Stimulated activated CD8-positive, alpha-beta memory T cell treated with anti-CD3 and anti-CD28 coated beads, Interleukin-7, amount 100 ng/mL, for 1 hour (primary cell): ENCODE measurements around the gene KCNK5.

Source experiments
- DNase-seq, 2 donors: peaks; one replicate each; pipeline ENCODE4 v3.0.0-alpha.2; 2020; ENCODE audit warnings: low read depth in 2 of 2

KCNK5 gene

GRCh38 chr6:39243809-39244208 is 14.5 kb upstream of the KCNK5 start:
- no peak for DNase-seq

- no peak for DNase-seq
These were observed 11.0 kb upstream of the KCNK5 start for GRCh38 chr6:39240155-39240757.

- no peak for DNase-seq
These were observed 10.4 kb upstream of the KCNK5 start for GRCh38 chr6:39239527-39240154.

DNA sequence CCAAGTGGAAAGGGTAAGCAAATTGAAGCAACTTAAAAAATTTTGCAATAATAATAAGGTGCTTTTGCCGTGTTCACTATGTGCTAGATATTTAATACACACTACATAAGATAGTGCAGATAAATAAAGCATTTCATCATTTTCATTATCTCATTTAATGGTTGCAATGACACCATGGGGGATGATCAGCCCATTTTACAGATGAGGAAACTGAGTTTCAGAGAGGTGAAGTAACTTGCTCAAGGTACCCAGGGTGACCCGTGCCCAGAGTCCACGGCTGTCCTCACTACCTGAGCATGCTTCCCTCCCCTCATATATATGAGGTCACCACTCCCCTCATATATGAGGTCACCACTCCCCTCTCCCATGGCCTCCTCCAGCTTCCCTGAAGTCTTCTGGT is 7.5 kb upstream of the KCNK5 start:
- no peak for DNase-seq

GRCh38 chr6:39233333-39233732 is 4.1 kb upstream of the KCNK5 start:
- DNase-seq, result no peak

- DNase-seq, result no peak
These were observed 2.4 kb upstream of the KCNK5 start for GRCh38 chr6:39231521-39232243.

DNA sequence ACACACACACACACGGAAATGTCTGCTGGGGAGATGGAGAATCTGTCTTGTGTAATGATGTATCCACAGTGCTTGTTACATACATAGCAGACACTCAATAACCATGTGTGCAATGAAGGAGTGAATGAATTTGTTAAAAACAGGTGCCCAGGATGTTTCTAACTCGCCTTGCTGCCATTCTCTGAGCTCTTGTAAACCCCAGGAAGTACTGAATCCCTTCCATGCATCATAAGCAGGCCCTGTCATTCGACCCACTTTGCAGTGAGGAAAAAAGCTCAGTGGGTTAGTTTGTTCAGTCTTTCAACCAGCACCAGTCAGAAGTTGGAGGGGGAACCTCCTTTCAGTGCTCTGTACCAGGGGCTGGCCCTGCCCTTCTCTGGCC is 1.4 kb upstream of the KCNK5 start:
- no peak for DNase-seq

GRCh38 chr6:39228111-39228971 is 934 bp downstream of the KCNK5 start:
- DNase-seq, result no peak

GRCh38 chr6:39227476-39227875 is 1.8 kb downstream of the KCNK5 start:
- no peak for DNase-seq

GRCh38 chr6:39226639-39227329 is 2.5 kb downstream of the KCNK5 start:
- DNase-seq, result no peak

- DNase-seq, result peak in 1 of 2 donors; percentile 17
These were observed 3.3 kb downstream of the KCNK5 start for GRCh38 chr6:39225946-39226437.

DNA sequence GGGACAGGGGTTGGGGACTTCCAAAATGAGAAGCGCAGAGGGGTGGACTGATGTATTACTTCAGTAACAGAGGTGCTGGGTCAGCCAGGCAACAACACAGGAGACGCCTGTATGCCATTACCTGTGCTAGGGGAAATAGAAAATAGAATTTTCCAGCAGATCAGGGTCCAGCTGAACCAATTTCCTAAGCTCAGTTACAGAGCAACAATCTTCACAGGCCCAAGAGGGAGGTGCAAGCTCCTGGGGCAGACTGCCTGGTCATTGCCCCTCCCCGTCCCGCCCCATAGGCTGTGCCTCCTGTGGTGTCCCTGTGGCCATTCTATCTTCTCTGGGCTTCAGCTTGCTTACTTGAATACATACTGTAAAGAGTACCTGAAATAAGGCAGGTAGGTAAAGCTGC is 3.7 kb downstream of the KCNK5 start:
- DNase-seq, result no peak

- DNase-seq, result no peak
These were observed 4.6 kb downstream of the KCNK5 start for GRCh38 chr6:39224523-39225182.

GRCh38 chr6:39224011-39224410 is 5.3 kb downstream of the KCNK5 start:
- no peak for DNase-seq

DNA sequence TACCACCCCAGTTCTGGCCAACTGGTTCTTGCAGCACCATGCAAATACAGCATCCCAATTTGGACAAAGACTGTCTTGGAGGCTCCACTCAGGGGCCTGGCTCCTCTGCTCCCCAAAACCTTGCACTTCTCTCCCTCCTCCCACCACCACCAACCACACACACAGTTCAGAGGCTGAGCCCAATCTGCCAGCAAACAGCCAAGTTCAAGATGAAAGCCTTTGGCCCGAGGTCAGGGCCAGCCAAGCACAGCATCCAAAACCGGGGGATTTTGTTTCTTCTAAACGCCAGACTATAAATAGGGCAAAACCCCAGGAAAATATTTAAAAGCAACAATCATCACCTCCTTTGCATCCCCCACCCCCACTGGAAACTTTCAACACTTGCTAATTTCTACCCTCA is 5.7 kb downstream of the KCNK5 start:
- DNase-seq, result no peak

- no peak for DNase-seq
These were observed 6.2 kb downstream of the KCNK5 start for GRCh38 chr6:39223061-39223460.

DNA sequence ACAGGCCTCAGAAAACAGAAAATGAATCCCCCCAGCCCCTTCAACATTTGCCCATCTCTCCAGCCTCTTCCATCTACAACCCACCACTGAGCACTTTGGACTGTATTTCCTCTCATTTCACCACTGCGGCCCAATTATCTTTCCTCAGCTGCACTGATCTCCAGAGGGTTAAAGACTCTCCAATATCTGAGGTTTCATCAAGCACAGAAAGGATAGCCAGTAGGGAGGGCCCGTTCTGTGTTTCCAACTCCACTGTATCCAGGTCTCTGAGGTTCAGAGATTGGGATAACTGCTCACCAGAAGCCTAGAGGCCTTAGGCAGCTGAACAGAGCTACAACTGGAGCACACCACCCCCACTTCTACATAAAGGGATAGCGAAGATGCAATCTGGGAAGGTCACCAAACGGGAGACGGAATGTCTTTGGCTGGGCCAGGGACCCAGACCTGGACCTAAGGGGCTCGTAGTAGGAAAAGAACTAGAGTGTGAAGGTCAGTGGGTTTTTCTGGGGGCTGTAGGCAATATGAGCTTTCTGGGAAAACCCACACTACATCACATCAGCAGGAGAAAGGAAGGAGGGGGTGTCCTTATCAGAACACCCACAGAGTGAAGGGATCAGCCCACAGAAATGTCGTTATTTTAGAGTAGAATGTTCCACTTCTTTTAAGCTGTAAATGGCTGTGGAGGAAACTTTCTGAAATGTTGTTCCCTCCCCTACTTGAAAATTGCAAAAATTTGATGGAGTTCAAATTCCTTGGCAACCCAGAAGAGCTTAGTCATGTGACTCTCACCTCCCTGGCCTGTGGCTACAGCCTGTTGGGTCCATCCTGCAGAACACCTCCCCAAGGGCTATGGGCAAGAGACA is 7.3 kb downstream of the KCNK5 start:
- DNase-seq, result no peak

GRCh38 chr6:39221115-39221514 is 8.2 kb downstream of the KCNK5 start:
- no peak for DNase-seq

DNA sequence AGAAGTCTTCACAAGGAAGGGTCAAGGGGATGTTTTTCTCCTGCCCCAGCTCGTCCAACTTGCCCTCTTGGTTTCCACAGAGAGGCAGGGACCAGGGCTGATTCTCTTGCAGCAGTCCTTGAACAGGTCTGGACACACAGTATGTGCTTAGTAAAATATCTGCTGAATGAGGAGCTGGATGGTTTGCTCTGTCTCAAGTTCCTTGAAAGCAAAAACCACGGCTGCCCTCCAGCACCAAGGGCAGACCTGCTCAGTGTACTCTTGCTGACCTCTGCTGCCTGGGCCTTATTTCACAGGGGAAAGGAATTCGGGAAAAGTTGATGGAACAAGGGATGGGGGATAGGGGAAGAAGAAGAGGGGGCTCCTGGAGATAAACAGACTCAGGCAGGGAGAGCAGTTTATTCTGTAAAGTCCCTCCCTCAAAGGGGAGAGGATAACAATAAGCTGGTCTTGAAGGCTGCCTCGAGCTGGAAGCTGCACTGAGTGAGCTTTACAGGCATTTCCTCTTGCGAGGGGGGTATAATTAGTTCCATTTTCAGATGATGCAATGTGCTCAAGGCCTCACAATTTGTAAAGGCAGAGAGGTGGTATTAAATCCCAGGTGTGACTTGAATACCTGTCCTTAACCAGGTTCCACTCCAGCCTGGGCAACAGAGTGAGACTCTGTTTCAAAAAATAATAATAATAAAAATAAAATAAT is 10.3 kb downstream of the KCNK5 start:
- DNase-seq, result no peak
